Fibroblast of pulmonary artery (primary cell): ENCODE results near the gene ASPG.

ENCODE experiments used
- DNase-seq: peaks from one replicate; pipeline ENCODE4 v3.0.0-alpha.2; 2010; ENCODE audit warnings: low read depth
- H3K4me3 ChIP-seq: replicated peaks from 2 replicates; pipeline ENCODE4 v1.5.1; 2011; ENCODE audit warnings: low read depth, mild to moderate bottlenecking, control low read depth, low read length, moderate library complexity
- TF ChIP-seq, protein P1 (sequence below): IDR thresholded peaks from 2 replicates; pipeline ENCODE4 v1.5.1; 2011; ENCODE audit warnings: mild to moderate bottlenecking, control low read depth, low read length, inconsistent platforms; ENCODE audit errors: missing control alignments

ASPG gene

GRCh38 chr14:104073764-104074163 is 11.7 kb upstream of the ASPG start:
- DNase-seq = no peak
- H3K4me3 ChIP-seq = no peak overlapping the region
- TF ChIP-seq, protein P1, sequence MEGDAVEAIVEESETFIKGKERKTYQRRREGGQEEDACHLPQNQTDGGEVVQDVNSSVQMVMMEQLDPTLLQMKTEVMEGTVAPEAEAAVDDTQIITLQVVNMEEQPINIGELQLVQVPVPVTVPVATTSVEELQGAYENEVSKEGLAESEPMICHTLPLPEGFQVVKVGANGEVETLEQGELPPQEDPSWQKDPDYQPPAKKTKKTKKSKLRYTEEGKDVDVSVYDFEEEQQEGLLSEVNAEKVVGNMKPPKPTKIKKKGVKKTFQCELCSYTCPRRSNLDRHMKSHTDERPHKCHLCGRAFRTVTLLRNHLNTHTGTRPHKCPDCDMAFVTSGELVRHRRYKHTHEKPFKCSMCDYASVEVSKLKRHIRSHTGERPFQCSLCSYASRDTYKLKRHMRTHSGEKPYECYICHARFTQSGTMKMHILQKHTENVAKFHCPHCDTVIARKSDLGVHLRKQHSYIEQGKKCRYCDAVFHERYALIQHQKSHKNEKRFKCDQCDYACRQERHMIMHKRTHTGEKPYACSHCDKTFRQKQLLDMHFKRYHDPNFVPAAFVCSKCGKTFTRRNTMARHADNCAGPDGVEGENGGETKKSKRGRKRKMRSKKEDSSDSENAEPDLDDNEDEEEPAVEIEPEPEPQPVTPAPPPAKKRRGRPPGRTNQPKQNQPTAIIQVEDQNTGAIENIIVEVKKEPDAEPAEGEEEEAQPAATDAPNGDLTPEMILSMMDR = no peak

DNA sequence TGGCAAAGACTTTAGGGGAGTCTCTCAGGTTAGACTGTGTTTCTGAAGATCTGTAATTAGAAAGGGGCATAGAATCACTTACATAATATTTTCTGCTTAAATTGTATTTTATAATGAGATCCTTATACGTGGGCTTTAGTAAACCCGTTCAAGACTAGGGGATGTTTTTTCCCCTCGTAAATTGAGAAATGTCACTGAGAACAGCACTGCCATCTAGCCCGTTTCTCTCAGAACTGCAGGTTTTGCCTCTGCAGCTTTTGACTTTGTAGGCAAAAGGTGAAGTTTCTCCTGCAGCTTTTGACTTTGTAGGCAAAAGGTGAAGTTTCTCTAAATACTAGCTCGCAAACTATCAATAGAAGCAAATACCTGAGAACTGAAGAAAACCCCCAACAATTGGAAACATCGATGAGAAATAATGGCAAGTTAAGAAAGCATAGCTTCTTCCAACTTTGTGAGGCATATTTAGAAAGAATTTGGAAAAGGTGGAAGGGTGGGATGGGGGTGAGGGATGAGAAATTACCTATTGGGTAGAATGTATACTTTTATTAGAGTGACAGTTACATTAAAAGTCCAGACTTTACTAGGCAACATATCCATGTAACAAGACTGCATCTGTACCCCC is 9.9 kb upstream of the ASPG start:
- DNase-seq = peak; percentile 8
- no peak overlapping the region for H3K4me3 ChIP-seq
- TF ChIP-seq, protein P1 = peak; percentile 49

- TF ChIP-seq, protein P1 = no peak
- DNase-seq = no peak
- H3K4me3 ChIP-seq = no peak overlapping the region
These were observed 8.8 kb upstream of the ASPG start for GRCh38 chr14:104076743-104077142.

- TF ChIP-seq, protein P1 = no peak
- peak; percentile 85 for DNase-seq
- no peak overlapping the region for H3K4me3 ChIP-seq
These were observed 7.5 kb upstream of the ASPG start for GRCh38 chr14:104078031-104078455.

DNA sequence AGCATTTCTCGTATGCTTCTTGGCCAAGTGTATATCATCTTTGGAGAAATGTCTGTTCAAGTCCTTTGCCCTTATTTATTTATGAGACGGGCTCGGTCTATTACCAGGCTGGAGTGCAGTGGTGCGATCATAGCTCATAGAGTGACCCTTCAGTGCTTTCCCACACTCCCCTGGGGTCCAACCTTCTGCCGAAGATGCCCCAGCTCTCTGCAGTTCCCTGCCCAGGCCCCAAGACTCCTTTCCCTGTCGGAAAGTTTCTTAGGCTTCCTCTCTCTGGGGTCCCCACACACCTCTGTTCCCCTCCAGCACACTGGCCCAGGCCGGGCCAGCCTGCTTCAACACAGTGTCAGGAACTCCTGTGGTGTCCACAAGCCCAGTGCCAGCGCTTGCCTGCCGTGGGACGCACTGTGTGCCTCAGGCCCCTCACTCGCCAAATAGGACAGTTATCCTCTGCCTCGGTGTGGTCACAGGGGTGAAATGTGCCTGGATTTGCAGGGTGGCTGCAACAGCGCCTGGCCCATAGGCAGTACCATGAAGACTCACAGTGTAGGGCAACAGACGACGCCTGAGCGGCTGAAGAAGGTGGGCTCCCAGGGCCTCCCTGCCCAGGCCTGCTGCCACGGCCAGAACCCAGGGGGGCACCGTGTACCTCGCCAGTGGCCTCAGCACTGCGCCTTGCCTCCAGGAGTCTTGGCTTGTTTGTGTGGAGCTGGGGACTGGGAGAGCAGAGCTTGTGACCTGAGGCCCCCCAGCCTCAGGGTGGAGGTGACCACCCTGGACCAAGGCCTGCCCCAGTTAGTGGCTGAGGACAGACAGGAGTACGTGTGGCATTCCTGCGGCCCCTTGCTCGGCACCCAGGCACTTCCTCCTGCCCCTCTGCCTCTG is 4.9 kb upstream of the ASPG start:
- no peak for DNase-seq
- TF ChIP-seq, protein P1 = no peak
- no peak overlapping the region for H3K4me3 ChIP-seq

DNA sequence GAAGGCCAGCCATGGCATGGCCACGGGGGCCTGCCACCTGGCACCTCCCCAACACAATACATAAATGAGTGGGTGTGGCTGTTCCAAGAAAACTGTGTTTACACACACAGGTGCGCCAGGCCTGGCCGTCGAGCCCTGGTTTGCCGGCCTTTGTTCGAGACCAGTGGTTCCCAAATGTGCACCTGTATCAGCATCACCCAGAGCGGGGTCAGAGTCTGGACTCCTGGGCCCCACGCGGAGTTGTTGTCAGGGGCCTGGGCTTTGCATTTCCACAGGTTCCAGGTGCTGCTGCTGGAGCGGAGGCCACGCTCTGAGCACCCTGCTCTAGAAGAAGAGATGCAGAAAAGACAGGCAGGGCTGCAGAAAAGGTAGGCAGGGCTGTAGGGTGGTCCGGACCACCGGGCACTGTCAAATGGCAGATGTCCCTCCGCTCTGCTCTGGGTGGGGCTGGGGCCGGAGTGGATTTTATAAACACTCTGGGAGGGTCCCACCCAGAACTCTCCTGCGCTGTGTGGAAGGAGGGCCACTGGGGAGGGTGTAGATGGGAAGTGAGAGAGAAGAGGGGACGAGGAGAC is 4.2 kb upstream of the ASPG start:
- TF ChIP-seq, protein P1 = no peak
- no peak for DNase-seq
- no peak overlapping the region for H3K4me3 ChIP-seq
